ENCODE measurements around the gene MOK. TPM values are rescaled to one million over a fixed set of nuclear protein-coding genes. Genes with fewer than 3 reads are reported as not detected.

The MOK gene
- total RNA-seq, 1 donor from 2014 or later: 14.2 TPM

- no peaks in the 10 kb centered on the region for H3K9me3 ChIP-seq
- H3K27ac ChIP-seq: no peak overlapping the region
- no peaks in the 10 kb centered on the region for H3K27me3 ChIP-seq
- H3K4me3 ChIP-seq: no peak overlapping the region
- intact Hi-C loops (cut with DNase I): no loop called here
- TF ChIP-seq POLR2A (IDR thresholded peaks at IDR 0.05) (no peak), POLR2AphosphoS5 (IDR thresholded peaks at IDR 0.05; ENCODE audit: insufficient read depth in 1 of 2, low read depth in 1 of 2) (no peak)
- TF ChIP-seq, protein P1, sequence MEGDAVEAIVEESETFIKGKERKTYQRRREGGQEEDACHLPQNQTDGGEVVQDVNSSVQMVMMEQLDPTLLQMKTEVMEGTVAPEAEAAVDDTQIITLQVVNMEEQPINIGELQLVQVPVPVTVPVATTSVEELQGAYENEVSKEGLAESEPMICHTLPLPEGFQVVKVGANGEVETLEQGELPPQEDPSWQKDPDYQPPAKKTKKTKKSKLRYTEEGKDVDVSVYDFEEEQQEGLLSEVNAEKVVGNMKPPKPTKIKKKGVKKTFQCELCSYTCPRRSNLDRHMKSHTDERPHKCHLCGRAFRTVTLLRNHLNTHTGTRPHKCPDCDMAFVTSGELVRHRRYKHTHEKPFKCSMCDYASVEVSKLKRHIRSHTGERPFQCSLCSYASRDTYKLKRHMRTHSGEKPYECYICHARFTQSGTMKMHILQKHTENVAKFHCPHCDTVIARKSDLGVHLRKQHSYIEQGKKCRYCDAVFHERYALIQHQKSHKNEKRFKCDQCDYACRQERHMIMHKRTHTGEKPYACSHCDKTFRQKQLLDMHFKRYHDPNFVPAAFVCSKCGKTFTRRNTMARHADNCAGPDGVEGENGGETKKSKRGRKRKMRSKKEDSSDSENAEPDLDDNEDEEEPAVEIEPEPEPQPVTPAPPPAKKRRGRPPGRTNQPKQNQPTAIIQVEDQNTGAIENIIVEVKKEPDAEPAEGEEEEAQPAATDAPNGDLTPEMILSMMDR (IDR thresholded peaks at IDR 0.05): no peak
- DNase-seq (ENCODE audit: extremely low spot score in 2 of 2): no peak
- no peaks in the 10 kb centered on the region for H3K4me1 ChIP-seq
- H3K36me3 ChIP-seq: no peaks in the 10 kb centered on the region
These were observed 65.7 kb downstream of the MOK start for GRCh38 chr14:102239231-102239630.

DNA sequence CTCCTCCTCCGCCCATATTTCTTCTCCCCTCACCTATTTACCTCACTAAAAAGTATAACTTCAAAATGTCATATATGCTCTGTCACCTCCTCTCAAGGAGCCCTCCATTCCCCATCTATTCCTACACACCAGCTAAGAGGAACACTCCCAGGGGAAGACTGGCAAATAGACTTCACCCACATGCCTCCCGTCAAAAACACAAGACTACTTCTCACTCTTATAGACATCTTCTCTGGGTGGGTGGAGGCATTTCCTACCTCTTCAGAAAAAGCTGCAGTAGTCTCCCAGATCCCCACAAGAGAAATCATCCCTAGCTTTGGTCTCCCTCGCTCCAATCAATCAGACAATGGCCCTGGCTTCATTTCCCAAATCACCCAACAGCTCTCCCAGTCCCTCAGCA is 66.2 kb downstream of the MOK start:
- no peak for DNase-seq (ENCODE audit: extremely low spot score in 2 of 2)
- Histone ChIP-seq H3K27ac (no peak overlapping the region), H3K9me3 (no peaks in the 10 kb centered on the region), H3K27me3 (no peaks in the 10 kb centered on the region), H3K4me1 (no peaks in the 10 kb centered on the region), H3K4me3 (no peak overlapping the region), H3K36me3 (no peaks in the 10 kb centered on the region)
- TF ChIP-seq, protein P1 (IDR thresholded peaks at IDR 0.05): no peak
- TF ChIP-seq POLR2A (IDR thresholded peaks at IDR 0.05): no peak
- no peak for TF ChIP-seq POLR2AphosphoS5 (IDR thresholded peaks at IDR 0.05; ENCODE audit: insufficient read depth in 1 of 2, low read depth in 1 of 2)
- intact Hi-C loops (cut with DNase I): no loop called here

DNA sequence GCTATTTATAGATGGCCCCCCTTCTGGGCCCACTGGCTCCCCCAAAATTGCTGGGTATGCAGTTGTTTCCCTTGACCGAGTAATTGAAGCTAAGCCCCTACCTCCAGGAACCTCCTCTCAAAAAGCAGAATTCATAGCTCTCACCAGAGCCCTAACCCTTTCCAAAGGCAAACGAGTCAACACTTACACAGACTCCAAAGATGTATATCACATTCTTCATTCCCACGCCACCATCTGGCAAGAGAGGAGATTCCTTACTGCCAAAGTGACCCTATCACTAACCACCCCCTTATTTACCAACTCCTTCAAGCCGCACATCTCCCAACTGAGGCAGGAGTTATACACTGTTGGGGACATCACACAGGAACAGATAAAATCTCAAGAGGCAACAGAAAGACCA is 66.8 kb downstream of the MOK start:
- H3K9me3 ChIP-seq: no peaks in the 10 kb centered on the region
- no peaks in the 10 kb centered on the region for H3K27me3 ChIP-seq
- intact Hi-C loops (cut with DNase I): no loop called here
- H3K4me3 ChIP-seq: no peak overlapping the region
- DNase-seq (ENCODE audit: extremely low spot score in 2 of 2): no peak
- H3K4me1 ChIP-seq: no peaks in the 10 kb centered on the region
- no peaks in the 10 kb centered on the region for H3K36me3 ChIP-seq
- no peak overlapping the region for H3K27ac ChIP-seq
- no peak for TF ChIP-seq POLR2A (IDR thresholded peaks at IDR 0.05)
- TF ChIP-seq, protein P1 (IDR thresholded peaks at IDR 0.05): no peak
- no peak for TF ChIP-seq POLR2AphosphoS5 (IDR thresholded peaks at IDR 0.05; ENCODE audit: insufficient read depth in 1 of 2, low read depth in 1 of 2)

DNA sequence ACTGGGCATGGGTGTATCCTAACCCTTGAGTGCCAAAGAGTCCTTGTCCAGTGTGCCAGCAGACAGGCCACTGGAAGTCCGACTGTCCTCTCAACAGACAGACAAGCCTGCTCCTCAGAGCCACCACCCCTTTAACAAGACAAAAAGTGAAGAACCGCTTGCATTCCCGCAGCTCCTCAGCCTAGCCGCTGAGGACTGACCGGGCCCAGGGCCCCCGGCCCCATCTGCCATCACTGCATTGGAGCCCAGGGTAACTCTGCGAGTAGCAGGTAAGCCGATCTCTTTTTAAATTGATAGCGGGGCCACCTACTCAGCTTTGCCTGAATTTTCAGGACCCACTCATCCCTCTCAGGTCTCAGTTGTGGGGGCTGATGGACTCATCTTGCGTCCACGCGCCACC is 68.9 kb downstream of the MOK start:
- Histone ChIP-seq H3K4me1 (no peaks in the 10 kb centered on the region), H3K27me3 (no peaks in the 10 kb centered on the region), H3K36me3 (no peaks in the 10 kb centered on the region), H3K27ac (no peak overlapping the region), H3K9me3 (no peaks in the 10 kb centered on the region), H3K4me3 (no peak overlapping the region)
- TF ChIP-seq POLR2AphosphoS5 (IDR thresholded peaks at IDR 0.05; ENCODE audit: insufficient read depth in 1 of 2, low read depth in 1 of 2) (no peak), POLR2A (IDR thresholded peaks at IDR 0.05) (no peak)
- TF ChIP-seq, protein P1 (IDR thresholded peaks at IDR 0.05): no peak
- DNase-seq (ENCODE audit: extremely low spot score in 2 of 2): no peak
- intact Hi-C loops (cut with DNase I): no loop called here

GRCh38 chr14:102235275-102235897 is 69.6 kb downstream of the MOK start:
- H3K27me3 ChIP-seq: no peaks in the 10 kb centered on the region
- no peaks in the 10 kb centered on the region for H3K9me3 ChIP-seq
- H3K4me1 ChIP-seq: no peaks in the 10 kb centered on the region
- no peak overlapping the region for H3K4me3 ChIP-seq
- no peak overlapping the region for H3K27ac ChIP-seq
- TF ChIP-seq, protein P1 (IDR thresholded peaks at IDR 0.05): peak; percentile 43 to 77 (median 77)
- TF ChIP-seq POLR2AphosphoS5 (IDR thresholded peaks at IDR 0.05; ENCODE audit: insufficient read depth in 1 of 2, low read depth in 1 of 2): peak; percentile 40 to 65
- TF ChIP-seq POLR2A (IDR thresholded peaks at IDR 0.05): no peak
- H3K36me3 ChIP-seq: no peaks in the 10 kb centered on the region
- no peak for DNase-seq (ENCODE audit: extremely low spot score in 2 of 2)
- intact Hi-C loops (cut with DNase I): no loop called here

All from vagina (tissue), 2 donors.